Measurements from ENCODE around the gene EFCAB8.
"Not testable (repeated sequence)": the region's sequence is repeated elsewhere in the genome, so short reads cannot be mapped to it uniquely, and the experiment has no call there.

The EFCAB8 gene

GRCh38 chr20:32889281-32889680 is 30.6 kb downstream of the EFCAB8 start:
- no peak for DNase-seq

DNA sequence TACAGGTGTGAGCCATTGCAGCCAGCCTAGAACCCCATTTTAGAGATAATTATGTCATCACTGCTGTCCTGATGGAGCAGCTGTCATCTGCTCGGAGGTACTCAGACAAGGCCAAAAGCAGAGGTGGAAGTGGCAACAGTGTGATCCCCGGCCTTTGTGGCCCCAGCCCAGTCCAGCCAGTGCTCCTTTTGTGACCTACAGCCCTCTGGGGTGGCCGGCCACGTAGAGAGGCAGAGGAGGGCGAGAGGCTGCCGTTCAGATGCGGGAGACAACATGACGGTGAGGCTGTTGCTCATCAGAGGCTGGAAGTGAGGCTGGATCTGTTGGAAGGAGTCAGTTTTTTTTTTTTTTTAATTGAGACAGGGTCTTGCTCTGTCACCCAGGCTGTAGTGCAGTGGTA is 32.8 kb downstream of the EFCAB8 start:
- DNase-seq = no peak

- DNase-seq = no peak
These were observed 33.4 kb downstream of the EFCAB8 start for GRCh38 chr20:32891926-32892660.

GRCh38 chr20:32893263-32894025 is 34.7 kb downstream of the EFCAB8 start:
- DNase-seq = no peak

- no peak for DNase-seq
These were observed 35.3 kb downstream of the EFCAB8 start for GRCh38 chr20:32894026-32894483.

- DNase-seq = no peak
These were observed 36.1 kb downstream of the EFCAB8 start for GRCh38 chr20:32894711-32895355.

DNA sequence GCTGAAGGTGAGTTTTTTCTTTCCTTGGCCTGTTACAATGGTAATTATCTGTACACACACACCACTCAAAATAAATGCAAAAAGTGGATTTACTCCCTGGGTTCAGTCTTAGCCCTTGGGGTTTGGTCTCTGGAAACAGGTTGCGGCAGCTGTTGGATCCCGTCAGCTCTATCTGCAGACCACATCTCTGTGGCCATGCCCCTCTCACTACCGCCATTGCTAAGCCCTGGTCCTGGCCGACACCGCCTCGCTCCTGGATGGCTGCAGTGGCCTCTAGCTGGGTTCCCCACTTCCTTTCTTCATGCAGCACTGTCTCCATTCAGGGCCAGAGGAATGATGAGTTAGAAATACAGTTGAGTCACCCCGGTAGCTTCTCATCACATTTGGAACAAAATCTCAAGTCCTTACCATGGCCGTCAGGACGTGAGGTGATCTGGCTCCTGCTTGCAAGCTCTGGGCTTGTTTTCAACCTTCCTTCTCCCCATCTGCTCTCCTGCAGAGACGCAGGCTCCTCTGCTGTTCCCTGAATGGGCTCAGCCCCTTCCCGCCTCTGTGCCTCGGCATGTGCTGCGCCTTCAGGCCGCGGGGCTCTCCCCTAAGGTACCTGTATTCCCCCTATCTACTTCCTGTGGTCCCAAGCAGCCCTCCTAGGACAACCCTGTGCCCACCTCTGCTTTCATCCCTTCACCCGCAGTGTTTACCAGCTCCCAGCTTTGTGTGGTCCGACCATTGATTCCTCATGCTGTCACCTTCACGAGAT is 38.0 kb downstream of the EFCAB8 start:
- DNase-seq = no peak

DNA sequence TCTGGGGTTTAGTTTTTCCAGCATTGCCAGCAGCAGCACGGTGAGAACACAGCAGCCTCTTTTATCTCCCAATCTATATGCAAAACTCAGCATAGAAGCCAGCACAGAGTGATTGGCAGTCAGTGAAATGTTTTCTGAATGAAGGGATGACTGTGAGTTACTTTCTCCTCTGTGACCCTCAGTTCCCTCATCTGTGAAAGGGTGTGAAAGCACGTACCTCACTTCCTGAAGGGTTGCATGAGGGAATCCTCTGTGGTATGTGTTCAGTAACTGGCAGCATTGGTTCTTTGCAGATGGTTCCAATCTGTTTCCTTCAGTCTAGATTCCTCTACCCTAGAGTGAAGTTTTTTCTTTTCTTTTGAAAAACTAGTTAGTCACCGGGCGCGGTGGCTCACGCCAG is 40.0 kb downstream of the EFCAB8 start:
- DNase-seq = peak; percentile 74

DNA sequence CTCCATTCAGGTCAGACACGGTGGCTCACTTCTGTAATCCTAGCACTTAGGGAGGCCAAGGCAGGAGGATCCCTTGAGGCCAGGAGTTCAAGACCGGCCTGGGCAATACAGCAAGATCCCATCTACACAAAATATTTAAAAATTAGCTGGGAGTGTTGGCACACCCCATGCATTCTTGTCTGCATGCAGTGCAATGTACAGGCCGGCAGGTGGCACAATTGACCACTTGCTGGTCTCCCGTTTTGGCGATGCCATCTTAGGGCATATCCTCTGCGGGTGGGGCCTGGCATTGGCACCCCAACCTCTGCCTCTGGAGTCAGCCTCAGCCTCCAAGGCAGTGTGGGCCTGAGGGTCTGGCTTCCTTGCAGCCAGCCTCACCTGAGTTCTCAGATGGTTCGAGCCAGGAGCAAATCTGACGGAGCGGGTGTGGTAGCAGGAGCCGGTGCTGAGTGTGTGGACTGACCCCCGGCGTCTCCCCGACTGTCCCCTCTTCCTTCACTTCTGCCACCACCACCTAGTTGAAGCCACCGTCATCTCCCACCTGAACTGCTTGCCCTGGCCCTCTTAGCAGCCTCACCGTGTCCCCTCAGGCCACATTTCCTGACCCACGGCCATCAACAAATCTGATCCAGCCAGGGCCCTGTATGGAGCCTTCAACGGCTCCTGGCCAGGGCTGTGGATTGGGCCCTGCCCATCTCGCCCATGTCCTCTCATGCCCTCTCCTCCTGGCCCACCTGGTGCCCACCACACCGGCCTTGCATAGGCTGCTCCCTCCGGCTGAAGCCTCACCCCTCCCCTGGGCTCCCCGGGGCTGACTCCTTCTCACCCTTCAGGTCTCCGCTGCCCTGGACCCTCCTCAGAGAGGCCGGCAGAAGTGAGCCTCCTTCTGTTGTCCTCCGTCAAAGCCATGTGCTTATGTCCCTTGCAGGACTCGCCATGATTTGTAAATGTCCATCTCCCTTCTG is 44.0 kb downstream of the EFCAB8 start:
- peak; percentile 37 for DNase-seq

GRCh38 chr20:32903666-32904175 is 45.0 kb downstream of the EFCAB8 start:
- DNase-seq = no peak

- not testable (repeated sequence) for DNase-seq
These were observed 46.0 kb downstream of the EFCAB8 start for GRCh38 chr20:32904678-32905077.

- DNase-seq = no peak
These were observed 47.5 kb downstream of the EFCAB8 start for GRCh38 chr20:32906200-32906599.

- no peak for DNase-seq
These were observed 48.3 kb downstream of the EFCAB8 start for GRCh38 chr20:32906871-32907495.

DNA sequence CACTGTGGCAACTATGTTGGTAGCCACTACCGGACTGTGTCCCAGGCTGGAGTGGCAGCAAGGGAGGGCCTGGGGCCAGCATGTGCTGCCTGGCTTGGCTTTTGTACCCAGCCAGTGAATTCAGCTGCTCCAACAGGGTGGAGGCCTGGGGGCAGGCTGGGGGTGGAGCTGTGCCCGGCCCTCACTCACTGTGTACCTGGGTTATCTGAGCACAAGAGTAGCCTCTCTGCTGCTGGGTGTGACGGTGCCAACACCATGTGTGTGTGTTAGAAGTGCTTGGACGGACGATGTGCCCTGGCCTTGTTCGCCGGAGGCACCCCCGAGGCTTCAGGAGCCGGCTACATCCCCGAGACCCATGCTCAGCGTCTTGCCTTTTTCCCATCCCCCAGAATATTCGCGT is 49.2 kb downstream of the EFCAB8 start:
- no peak for DNase-seq

- no peak for DNase-seq
These were observed 49.9 kb downstream of the EFCAB8 start for GRCh38 chr20:32908334-32909292.

GRCh38 chr20:32909451-32909850 is 50.7 kb downstream of the EFCAB8 start:
- DNase-seq = no peak

DNA sequence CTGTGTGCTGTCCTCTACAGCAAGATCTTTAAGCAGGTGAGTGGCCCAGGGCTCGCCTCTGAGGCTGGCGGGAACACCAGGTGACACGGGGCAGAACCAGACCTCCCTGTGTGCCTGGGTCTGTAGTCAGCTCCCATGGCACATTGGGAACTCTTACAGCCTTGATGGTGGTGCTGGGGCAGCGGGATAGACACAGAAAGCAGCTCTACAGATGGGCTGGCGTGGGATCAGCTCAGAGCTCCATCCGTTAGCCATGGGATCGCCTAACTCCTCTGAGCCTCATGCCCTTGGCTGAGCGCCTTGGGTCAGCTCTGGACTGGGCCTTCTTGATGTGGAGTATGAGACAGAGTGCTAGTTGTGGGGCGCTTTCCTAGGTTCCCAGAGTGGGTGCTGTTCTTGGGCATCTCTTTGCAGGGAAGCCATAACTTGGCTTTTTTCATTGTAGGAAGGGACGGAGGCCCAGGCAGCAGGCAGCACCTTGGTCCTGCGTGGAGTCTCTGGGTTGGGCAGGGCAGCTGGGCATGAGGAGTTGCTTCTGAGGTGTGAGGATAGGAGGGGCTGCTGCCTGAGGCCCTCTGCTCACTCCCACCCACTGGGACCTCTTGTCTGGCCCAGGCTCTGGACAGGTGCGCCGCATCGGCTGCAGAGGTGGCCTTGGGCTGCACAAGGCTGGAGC is 51.3 kb downstream of the EFCAB8 start:
- no peak for DNase-seq

GRCh38 chr20:32911355-32911754 is 52.6 kb downstream of the EFCAB8 start:
- no peak for DNase-seq

DNA sequence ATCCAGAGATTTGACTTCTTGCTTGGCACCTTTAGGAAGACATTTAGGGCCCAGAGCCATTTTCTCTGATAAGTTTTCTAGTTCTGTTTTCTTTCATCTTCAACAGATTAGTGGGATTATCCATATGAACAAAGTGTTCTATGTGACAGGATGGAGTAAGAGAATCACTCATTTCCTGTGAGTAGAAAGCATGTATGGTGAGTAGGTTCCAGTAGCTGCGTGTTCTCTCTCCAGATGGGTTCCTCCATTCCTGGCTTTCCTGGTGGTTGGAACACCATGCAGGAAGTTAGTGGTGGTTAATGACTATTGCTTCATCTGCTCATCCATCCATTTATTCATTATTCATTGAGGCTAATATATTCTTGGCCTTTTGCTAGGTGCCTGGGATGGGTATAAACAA is 54.0 kb downstream of the EFCAB8 start:
- no peak for DNase-seq
